OCI-LY7 (cell line): ENCODE measurements around the gene NEO1. TPM values are rescaled to one million over a fixed set of nuclear protein-coding genes. Genes with fewer than 3 reads are reported as not detected.

Experiments used
- BruUV-seq: library from RNA; stranded (reverse); fragments of 400-500 nt; replicated peaks from 2 replicates; lab custom pipeline; 2021; lab: Mats Ljungman, UMichigan
- CTCF ChIA-PET: fragments of 300-600 bp; sonication (Branson Sonifier 250); formaldehyde crosslinking; loops from one replicate; lab custom pipeline; 2022; ENCODE audit warnings: antibody characterized with exemption; ENCODE audit not compliant: unreplicated experiment; lab: Charles Lee
- POLR2A ChIA-PET: fragments of 300-600 bp; sonication (Branson Sonifier 250); formaldehyde crosslinking; loops from one replicate; lab custom pipeline; 2022; ENCODE audit warnings: antibody characterized with exemption; lab: Charles Lee
- DNase-seq: peaks from one replicate; pipeline ENCODE4 v3.0.0-alpha.2; 2015; ENCODE audit warnings: low spot score
- H2AFZ ChIP-seq: fragments of 200-600 bp; sonication (generic), shearing (Covaris generic); 2 replicates; pipeline ENCODE4 v1.6.1; 2014; ENCODE audit warnings: mild to moderate bottlenecking, antibody characterized with exemption, low read length, moderate library complexity
- H3K27ac ChIP-seq: fragments of 200-600 bp; sonication (generic); 2 replicates; pipeline ENCODE4 v1.5.1; 2014; ENCODE audit warnings: mixed run types, low read depth, mild to moderate bottlenecking, moderate library complexity, low read length, inconsistent platforms; ENCODE audit not compliant: poor library complexity, severe bottlenecking
- H3K36me3 ChIP-seq: fragments of 200-600 bp; sonication (generic); 2 replicates; pipeline ENCODE4 v1.6.1; 2014; ENCODE audit warnings: mild to moderate bottlenecking, antibody characterized with exemption, low read length, moderate library complexity, mixed read lengths; ENCODE audit not compliant: insufficient read depth
- H3K4me1 ChIP-seq: fragments of 200-600 bp; sonication (generic); 2 replicates; pipeline ENCODE4 v1.5.1; 2014; ENCODE audit warnings: mild to moderate bottlenecking, low read length; ENCODE audit not compliant: insufficient read depth, poor library complexity, severe bottlenecking
- H3K4me2 ChIP-seq: fragments of 200-600 bp; sonication (generic); 2 replicates; pipeline ENCODE4 v1.6.1; 2014; ENCODE audit warnings: mild to moderate bottlenecking, low read length
- H3K4me3 ChIP-seq: fragments of 200-600 bp; sonication (generic); 2 replicates; pipeline ENCODE4 v1.5.1; 2014; ENCODE audit warnings: mild to moderate bottlenecking, low read depth, low read length; ENCODE audit not compliant: poor library complexity, severe bottlenecking
- H3K79me2 ChIP-seq: fragments of 200-600 bp; sonication (generic); 2 replicates; pipeline ENCODE4 v1.6.1; 2016; ENCODE audit warnings: low read depth, mild to moderate bottlenecking, low read length, moderate library complexity, mixed read lengths; ENCODE audit not compliant: insufficient read depth
- H3K9me2 ChIP-seq: fragments of 200-600 bp; sonication (generic); 2 replicates; pipeline ENCODE4 v1.6.1; 2016; ENCODE audit warnings: mild to moderate bottlenecking, low read length, mixed read lengths; ENCODE audit not compliant: insufficient read depth
- H3K9me3 ChIP-seq: fragments of 200-600 bp; sonication (generic); 2 replicates; pipeline ENCODE4 v1.6.1; 2014; ENCODE audit warnings: mild to moderate bottlenecking, mixed run types, low read length, mixed read lengths
- H4K20me1 ChIP-seq: fragments of 200-600 bp; sonication (generic); 2 replicates; pipeline ENCODE4 v1.6.1; 2014; ENCODE audit warnings: mild to moderate bottlenecking, antibody characterized with exemption, low read length, moderate library complexity, mixed read lengths; ENCODE audit not compliant: insufficient read depth
- EZH2phosphoT487 ChIP-seq: fragments of 200-600 bp; sonication (generic); IDR thresholded peaks from 2 replicates; pipeline ENCODE4 v1.6.1; 2018; ENCODE audit warnings: low read depth, borderline replicate concordance, mild to moderate bottlenecking, mixed run types, antibody characterized with exemption, low read length, moderate library complexity, mixed read lengths
- intact Hi-C: fragments of 100-400 bp; cut with micrococcal nuclease; formaldehyde crosslinking; loops from one replicate; pipeline ENCODE4 v1.10.0; 2022; ENCODE audit not compliant: unreplicated experiment
- total RNA-seq, 2 experiments: library from RNA; depleted of rRNA in 1 of 2; stranded (reverse); fragments of >200 nt in 1 of 2; shearing (Covaris generic) in 1 of 2; gene quantifications; 2 replicates each; pipeline ENCODE4 v1.2.3, GENCODE V29; 2014 to 2022
- TF ChIP-seq, protein P1 (sequence below): fragments of 200-600 bp; sonication (generic); conservative IDR thresholded peaks from 2 replicates; pipeline ENCODE4 v1.5.1; 2014; ENCODE audit warnings: mild to moderate bottlenecking, antibody characterized with exemption, low read length, moderate library complexity, mixed read lengths

Gene NEO1
- total RNA-seq, 2 experiments from 2014 or later = 3.0 TPM

DNA sequence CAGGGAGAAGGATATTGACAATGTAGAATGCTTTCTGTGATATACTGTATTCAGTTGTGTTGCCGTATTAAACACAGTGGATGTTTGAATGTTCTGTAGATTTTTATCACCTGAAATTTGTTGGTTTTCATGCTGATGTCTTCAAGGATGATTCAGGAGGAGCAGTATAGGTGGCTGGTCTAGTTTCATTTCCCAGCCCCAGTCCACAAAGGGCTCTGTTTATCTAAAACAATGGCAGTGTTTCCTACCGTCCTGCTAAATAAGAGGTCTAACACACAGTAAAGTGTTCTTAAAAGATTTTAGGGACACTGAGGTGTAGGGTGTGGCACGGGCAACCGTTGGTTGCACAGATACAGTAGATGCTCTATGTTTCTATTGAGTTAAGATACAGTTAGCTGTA lies 26.0 kb downstream of the NEO1 start:
- CTCF ChIA-PET = no interaction called here
- Histone ChIP-seq H3K27ac (no peak overlapping the region), H3K4me2 (no peak overlapping the region), H3K4me1 (no peaks in the 10 kb centered on the region), H2AFZ (no peak overlapping the region), H4K20me1 (no peaks in the 10 kb centered on the region; the same call in 1 of the 2 replicates), H3K4me3 (no peak overlapping the region), H3K79me2 (no peaks in the 10 kb centered on the region), H3K9me3 (no peaks in the 10 kb centered on the region), H3K9me2 (no peaks in the 10 kb centered on the region), H3K36me3 (no peaks in the 10 kb centered on the region)
- POLR2A ChIA-PET = no interaction called here
- no peak for DNase-seq
- intact Hi-C loops = no loop called here
- no TSS peak for BruUV-seq
- TF ChIP-seq, protein P1, sequence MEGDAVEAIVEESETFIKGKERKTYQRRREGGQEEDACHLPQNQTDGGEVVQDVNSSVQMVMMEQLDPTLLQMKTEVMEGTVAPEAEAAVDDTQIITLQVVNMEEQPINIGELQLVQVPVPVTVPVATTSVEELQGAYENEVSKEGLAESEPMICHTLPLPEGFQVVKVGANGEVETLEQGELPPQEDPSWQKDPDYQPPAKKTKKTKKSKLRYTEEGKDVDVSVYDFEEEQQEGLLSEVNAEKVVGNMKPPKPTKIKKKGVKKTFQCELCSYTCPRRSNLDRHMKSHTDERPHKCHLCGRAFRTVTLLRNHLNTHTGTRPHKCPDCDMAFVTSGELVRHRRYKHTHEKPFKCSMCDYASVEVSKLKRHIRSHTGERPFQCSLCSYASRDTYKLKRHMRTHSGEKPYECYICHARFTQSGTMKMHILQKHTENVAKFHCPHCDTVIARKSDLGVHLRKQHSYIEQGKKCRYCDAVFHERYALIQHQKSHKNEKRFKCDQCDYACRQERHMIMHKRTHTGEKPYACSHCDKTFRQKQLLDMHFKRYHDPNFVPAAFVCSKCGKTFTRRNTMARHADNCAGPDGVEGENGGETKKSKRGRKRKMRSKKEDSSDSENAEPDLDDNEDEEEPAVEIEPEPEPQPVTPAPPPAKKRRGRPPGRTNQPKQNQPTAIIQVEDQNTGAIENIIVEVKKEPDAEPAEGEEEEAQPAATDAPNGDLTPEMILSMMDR = no peak
- no peak for TF ChIP-seq EZH2phosphoT487

DNA sequence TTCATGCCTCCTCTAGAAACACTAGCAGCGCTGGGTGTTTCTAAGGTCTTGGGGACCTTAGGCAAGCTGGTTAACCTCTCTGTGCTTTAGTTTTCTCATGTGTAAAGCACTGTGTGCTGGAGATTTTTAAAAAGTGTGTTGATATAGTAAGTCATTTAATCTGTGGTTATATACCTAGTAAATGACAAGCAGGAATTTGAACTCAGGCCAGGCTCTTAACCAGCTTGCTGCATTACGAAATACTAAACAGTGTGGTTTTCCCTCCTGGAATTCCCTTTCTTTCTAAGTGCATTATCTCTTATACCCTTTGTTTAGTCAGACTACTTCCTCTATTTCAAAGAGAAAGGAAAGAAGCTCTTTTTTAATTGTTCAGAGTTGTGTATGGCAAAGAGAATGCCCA lies 26.5 kb downstream of the NEO1 start:
- ChIA-PET POLR2A (no interaction called here), CTCF (no interaction called here)
- H3K27ac ChIP-seq = no peak overlapping the region
- no peaks in the 10 kb centered on the region for H3K9me2 ChIP-seq
- H2AFZ ChIP-seq = no peak overlapping the region
- H3K4me2 ChIP-seq = no peak overlapping the region
- no peaks in the 10 kb centered on the region; the same call in 1 of the 2 replicates for H4K20me1 ChIP-seq
- no peaks in the 10 kb centered on the region for H3K9me3 ChIP-seq
- no peaks in the 10 kb centered on the region for H3K4me1 ChIP-seq
- H3K79me2 ChIP-seq = no peaks in the 10 kb centered on the region
- BruUV-seq = no TSS peak
- intact Hi-C loops = no loop called here
- H3K4me3 ChIP-seq = no peak overlapping the region
- H3K36me3 ChIP-seq = no peaks in the 10 kb centered on the region
- TF ChIP-seq, protein P1 = no peak
- TF ChIP-seq EZH2phosphoT487 = no peak
- no peak for DNase-seq

DNA sequence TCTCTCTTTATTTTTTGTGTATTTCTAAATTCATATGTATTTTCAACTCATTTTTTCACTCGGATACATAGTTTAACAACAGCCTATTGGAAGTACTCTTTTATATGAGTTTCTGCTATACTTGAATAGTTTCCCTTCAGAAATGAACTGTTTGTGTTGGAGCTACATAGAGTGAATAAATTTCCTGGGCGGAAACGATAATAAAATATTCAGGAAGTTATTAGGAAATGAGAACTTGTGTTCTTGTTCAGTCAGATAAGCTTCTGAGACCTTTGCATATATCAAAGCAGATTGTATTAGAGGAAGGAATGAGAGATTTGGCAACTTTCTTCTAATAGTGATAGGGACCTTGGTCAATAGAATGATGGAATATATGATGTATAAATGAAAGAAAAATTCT lies 27.3 kb downstream of the NEO1 start:
- Histone ChIP-seq H3K4me3 (no peak overlapping the region), H4K20me1 (no peaks in the 10 kb centered on the region), H3K27ac (no peak overlapping the region), H3K9me2 (no peaks in the 10 kb centered on the region), H3K4me2 (no peak overlapping the region), H3K79me2 (no peaks in the 10 kb centered on the region), H3K36me3 (no peaks in the 10 kb centered on the region), H3K4me1 (no peaks in the 10 kb centered on the region), H3K9me3 (no peaks in the 10 kb centered on the region), H2AFZ (no peak overlapping the region)
- POLR2A ChIA-PET = no interaction called here
- intact Hi-C loops = no loop called here
- CTCF ChIA-PET = no interaction called here
- no peak for DNase-seq
- BruUV-seq = no TSS peak
- TF ChIP-seq, protein P1 = no peak
- TF ChIP-seq EZH2phosphoT487 = no peak
